ENCODE data around the gene M1AP. TPM values are rescaled to one million over a fixed set of nuclear protein-coding genes. Genes with fewer than 3 reads are reported as not detected.
A peak's percentile ranks its signal among the peaks of the same experiment; 100 is the strongest.

The M1AP gene
- total and polyA plus RNA-seq, 2 of the 4 experiments (the other 2 are of a cell fraction) = 0.03 TPM; not detected in 1

GRCh38 chr2:74625658-74626425 is 22.3 kb downstream of the M1AP start:
- Histone ChIP-seq H3K4ac (ENCODE audit: low read depth, low read length) (no peak overlapping the region), H2BK20ac (ENCODE audit: low read depth, low read length) (no peak overlapping the region), H4K5ac (ENCODE audit: low read depth, low read length) (no peak overlapping the region), H3K14ac (replicated peaks; ENCODE audit: low read depth, low read length) (no peak overlapping the region), H3K9ac (ENCODE audit: low read depth, low read length) (no peak overlapping the region), H2AK5ac (ENCODE audit: low read depth, low read length) (no peak overlapping the region), H3K4me2 (ENCODE audit: low read depth, low read length) (no peak overlapping the region), H3K4me3 (ENCODE audit: insufficient read depth, low read depth, low read length) (no peak overlapping the region), H3K36me3 (ENCODE audit: control insufficient read depth, insufficient read depth, low read length) (no peaks in the 10 kb centered on the region), H4K20me1 (ENCODE audit: insufficient read depth, low read length) (no peaks in the 10 kb centered on the region), H3K18ac (ENCODE audit: low read depth, low read length) (no peak overlapping the region), H3K4me1 (ENCODE audit: control insufficient read depth, insufficient read depth, low read length) (no peaks in the 10 kb centered on the region), H3K9me1 (ENCODE audit: insufficient read depth, low read length) (no peaks in the 10 kb centered on the region; the same call in 1 of the 2 replicates), H3K27me3 (ENCODE audit: control insufficient read depth, insufficient read depth, low read length) (peaks cover 2% of the 10 kb centered on the region), H2AK9ac (replicated peaks; ENCODE audit: low read depth, low read length, poor library complexity) (no peak overlapping the region), H2BK5ac (ENCODE audit: low read depth, low read length, poor library complexity, severe bottlenecking) (no peak overlapping the region), H4K91ac (ENCODE audit: insufficient read depth, low read depth, low read length) (no peak overlapping the region), H2BK120ac (ENCODE audit: low read depth, low read length) (no peak overlapping the region), H3K56ac (ENCODE audit: extremely low read depth, insufficient read depth, low read length) (no peak overlapping the region), H3K23ac (ENCODE audit: low read depth, low read length) (no peak overlapping the region), H3K27ac (ENCODE audit: insufficient read depth, low read length) (no peak overlapping the region), H2BK15ac (ENCODE audit: low read depth, low read length) (no peak overlapping the region), H3K9me3 (ENCODE audit: control insufficient read depth, insufficient read depth, low read length) (no peaks in the 10 kb centered on the region), H4K8ac (ENCODE audit: low read depth in 2 of 2, low read length in 2 of 2) (no peak overlapping the region), H2AFZ (replicated peaks; ENCODE audit: low read length, poor library complexity) (peak overlapping the region; percentile 46), H3K79me1 (ENCODE audit: low read depth in 1 of 2, low read length in 2 of 2) (no peaks in the 10 kb centered on the region)
- in situ Hi-C loops (cut with MboI; ENCODE audit: low sequenced_read_pairs) = no loop called here
- DNase-seq = peak; percentile 2
- ATAC-seq (ENCODE audit: low read depth) = no peak
- WGBS, 2 experiments (ENCODE audit: extremely low coverage in 2 of 2, insufficient read length in 1 of 2) = 69% methylated on average over 3 of the region's 5 CpGs; no CpG with 5 or more reads in 1 of the 2 experiments
- ChIA-PET POLR2A (ENCODE audit: unreplicated experiment) (no interaction called here), CTCF (no interaction called here)
- BruUV-seq (replicated peaks) = no TSS peak
- intact Hi-C loops (cut with micrococcal nuclease) = no loop called here
- no peak for TF ChIP-seq BHLHE40 (IDR thresholded peaks at IDR 0.05; ENCODE audit: low read depth, low read length)
- TF ChIP-seq CEBPB (IDR thresholded peaks at IDR 0.05; ENCODE audit: low read depth, low read length) = no peak; the same call in 1 of the 2 replicates
- TF ChIP-seq, protein P1, sequence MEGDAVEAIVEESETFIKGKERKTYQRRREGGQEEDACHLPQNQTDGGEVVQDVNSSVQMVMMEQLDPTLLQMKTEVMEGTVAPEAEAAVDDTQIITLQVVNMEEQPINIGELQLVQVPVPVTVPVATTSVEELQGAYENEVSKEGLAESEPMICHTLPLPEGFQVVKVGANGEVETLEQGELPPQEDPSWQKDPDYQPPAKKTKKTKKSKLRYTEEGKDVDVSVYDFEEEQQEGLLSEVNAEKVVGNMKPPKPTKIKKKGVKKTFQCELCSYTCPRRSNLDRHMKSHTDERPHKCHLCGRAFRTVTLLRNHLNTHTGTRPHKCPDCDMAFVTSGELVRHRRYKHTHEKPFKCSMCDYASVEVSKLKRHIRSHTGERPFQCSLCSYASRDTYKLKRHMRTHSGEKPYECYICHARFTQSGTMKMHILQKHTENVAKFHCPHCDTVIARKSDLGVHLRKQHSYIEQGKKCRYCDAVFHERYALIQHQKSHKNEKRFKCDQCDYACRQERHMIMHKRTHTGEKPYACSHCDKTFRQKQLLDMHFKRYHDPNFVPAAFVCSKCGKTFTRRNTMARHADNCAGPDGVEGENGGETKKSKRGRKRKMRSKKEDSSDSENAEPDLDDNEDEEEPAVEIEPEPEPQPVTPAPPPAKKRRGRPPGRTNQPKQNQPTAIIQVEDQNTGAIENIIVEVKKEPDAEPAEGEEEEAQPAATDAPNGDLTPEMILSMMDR (conservative IDR thresholded peaks at IDR 0.05; ENCODE audit: low read depth, low read length) = no peak
- no peak for TF ChIP-seq SMC3 (IDR thresholded peaks at IDR 0.05; ENCODE audit: low read depth, low read length)
- no peak for TF ChIP-seq RCOR1 (IDR thresholded peaks at IDR 0.05; ENCODE audit: insufficient replicate concordance, low read length)
- TF ChIP-seq NFE2L2 (IDR thresholded peaks at IDR 0.05; ENCODE audit: low read depth, low read length) = no peak
- no peak for TF ChIP-seq FOS (IDR thresholded peaks at IDR 0.05; ENCODE audit: low read depth, low read length)
- no peak for TF ChIP-seq CHD1 (IDR thresholded peaks at IDR 0.05; ENCODE audit: low read depth, low read length)
- TF ChIP-seq RAD21 (IDR thresholded peaks at IDR 0.05; ENCODE audit: low read length) = no peak
- no peak for TF ChIP-seq POLR2A (IDR thresholded peaks at IDR 0.05; ENCODE audit: low read depth, low read length)
- TF ChIP-seq, protein P2, sequence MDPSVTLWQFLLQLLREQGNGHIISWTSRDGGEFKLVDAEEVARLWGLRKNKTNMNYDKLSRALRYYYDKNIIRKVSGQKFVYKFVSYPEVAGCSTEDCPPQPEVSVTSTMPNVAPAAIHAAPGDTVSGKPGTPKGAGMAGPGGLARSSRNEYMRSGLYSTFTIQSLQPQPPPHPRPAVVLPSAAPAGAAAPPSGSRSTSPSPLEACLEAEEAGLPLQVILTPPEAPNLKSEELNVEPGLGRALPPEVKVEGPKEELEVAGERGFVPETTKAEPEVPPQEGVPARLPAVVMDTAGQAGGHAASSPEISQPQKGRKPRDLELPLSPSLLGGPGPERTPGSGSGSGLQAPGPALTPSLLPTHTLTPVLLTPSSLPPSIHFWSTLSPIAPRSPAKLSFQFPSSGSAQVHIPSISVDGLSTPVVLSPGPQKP (IDR thresholded peaks at IDR 0.05; ENCODE audit: borderline replicate concordance, low read depth, low read length) = no peak
- no peak for TF ChIP-seq MXI1 (IDR thresholded peaks at IDR 0.05; ENCODE audit: borderline replicate concordance, low read depth, low read length)
- dilution Hi-C loops (cut with HindIII; ENCODE audit: low sequenced_read_pairs, unreplicated experiment) = no loop called here
